Activated CD4-positive, alpha-beta memory T cell treated with anti-CD3 and anti-CD28 coated beads for 36 hours (primary cell): ENCODE measurements around the gene TTC28. TPM values are rescaled to one million over a fixed set of nuclear protein-coding genes. Genes with fewer than 3 reads are reported as not detected.

Experiments
- CTCF ChIA-PET: fragments of 350-600 bp; sonication (Branson Sonifier 250); formaldehyde crosslinking; loops from one replicate; lab custom pipeline; 2021; ENCODE audit warnings: antibody characterized with exemption, inconsistent platforms; lab: Charles Lee
- POLR2A ChIA-PET: fragments of 350-600 bp; sonication (Branson Sonifier 250); formaldehyde crosslinking; loops from one replicate; lab custom pipeline; 2021; ENCODE audit warnings: antibody characterized with exemption; lab: Charles Lee
- DNase-seq: peaks from one replicate; pipeline ENCODE4 v3.0.0-alpha.2; 2020
- H3K27ac Mint-ChIP-seq: one replicate; pipeline ENCODE4 v1.8.0; 2021; ENCODE audit warnings: mixed read lengths
- H3K27me3 Mint-ChIP-seq: one replicate; pipeline ENCODE4 v1.8.0; 2021; ENCODE audit warnings: mixed read lengths
- H3K36me3 Mint-ChIP-seq: one replicate; pipeline ENCODE4 v1.8.0; 2021; ENCODE audit warnings: mixed read lengths
- H3K4me1 Mint-ChIP-seq: one replicate; pipeline ENCODE4 v1.8.0; 2021; ENCODE audit warnings: low read depth, mixed read lengths
- H3K4me3 Mint-ChIP-seq: one replicate; pipeline ENCODE4 v1.8.0; 2021; ENCODE audit warnings: mild to moderate bottlenecking, mixed read lengths
- H3K9me3 Mint-ChIP-seq: one replicate; pipeline ENCODE4 v1.8.0; 2021; ENCODE audit warnings: mixed read lengths
- intact Hi-C: fragments of 100-400 bp; cut with micrococcal nuclease; formaldehyde crosslinking; loops from one replicate; pipeline ENCODE4 v1.15.1; 2023
- total RNA-seq, 2 experiments: library from RNA; stranded (reverse); gene quantifications; one replicate each; pipeline ENCODE4 v1.2.3, GENCODE V29; 2021

Gene TTC28
- total RNA-seq, 2 experiments from 2014 or later: 0.59 to 0.80 TPM

- DNase-seq: no peak
- ChIA-PET POLR2A (no interaction called here), CTCF (interaction anchor here (1.1 to 2.0 kb wide), 2 partner anchors 9 to 12 kb away, joined by 3 to 6 read pairs; no protein-coding TSS in a partner anchor)
- H3K27ac Mint-ChIP-seq: no peak overlapping the region
- peaks cover 2% of the 10 kb centered on the region for H3K27me3 Mint-ChIP-seq
- H3K4me1 Mint-ChIP-seq: no peaks in the 10 kb centered on the region
- H3K9me3 Mint-ChIP-seq: no peaks in the 10 kb centered on the region
- H3K4me3 Mint-ChIP-seq: no peak overlapping the region
- H3K36me3 Mint-ChIP-seq: no peaks in the 10 kb centered on the region
- intact Hi-C loops: loop anchor here (2.0 kb wide), 1 partner anchor 573 kb away; no protein-coding TSS in a partner anchor
Observed at GRCh38 chr22:28021998-28022660, 657.5 kb downstream of the TTC28 start.

GRCh38 chr22:28021116-28021997 lies 658.3 kb downstream of the TTC28 start:
- POLR2A ChIA-PET: no interaction called here
- Mint-ChIP-seq H3K27ac (no peak overlapping the region), H3K4me1 (no peaks in the 10 kb centered on the region), H3K9me3 (no peaks in the 10 kb centered on the region), H3K27me3 (peaks cover 2% of the 10 kb centered on the region), H3K4me3 (no peak overlapping the region), H3K36me3 (no peaks in the 10 kb centered on the region)
- DNase-seq: no peak
- CTCF ChIA-PET: interaction anchor here (1.1 to 3.2 kb wide), 5 partner anchors 13 to 574 kb away, joined by 4 to 19 read pairs (median 6); no protein-coding TSS in a partner anchor
- intact Hi-C loops: loop anchor here (2.0 kb wide), 1 partner anchor 573 kb away; no protein-coding TSS in a partner anchor

DNA sequence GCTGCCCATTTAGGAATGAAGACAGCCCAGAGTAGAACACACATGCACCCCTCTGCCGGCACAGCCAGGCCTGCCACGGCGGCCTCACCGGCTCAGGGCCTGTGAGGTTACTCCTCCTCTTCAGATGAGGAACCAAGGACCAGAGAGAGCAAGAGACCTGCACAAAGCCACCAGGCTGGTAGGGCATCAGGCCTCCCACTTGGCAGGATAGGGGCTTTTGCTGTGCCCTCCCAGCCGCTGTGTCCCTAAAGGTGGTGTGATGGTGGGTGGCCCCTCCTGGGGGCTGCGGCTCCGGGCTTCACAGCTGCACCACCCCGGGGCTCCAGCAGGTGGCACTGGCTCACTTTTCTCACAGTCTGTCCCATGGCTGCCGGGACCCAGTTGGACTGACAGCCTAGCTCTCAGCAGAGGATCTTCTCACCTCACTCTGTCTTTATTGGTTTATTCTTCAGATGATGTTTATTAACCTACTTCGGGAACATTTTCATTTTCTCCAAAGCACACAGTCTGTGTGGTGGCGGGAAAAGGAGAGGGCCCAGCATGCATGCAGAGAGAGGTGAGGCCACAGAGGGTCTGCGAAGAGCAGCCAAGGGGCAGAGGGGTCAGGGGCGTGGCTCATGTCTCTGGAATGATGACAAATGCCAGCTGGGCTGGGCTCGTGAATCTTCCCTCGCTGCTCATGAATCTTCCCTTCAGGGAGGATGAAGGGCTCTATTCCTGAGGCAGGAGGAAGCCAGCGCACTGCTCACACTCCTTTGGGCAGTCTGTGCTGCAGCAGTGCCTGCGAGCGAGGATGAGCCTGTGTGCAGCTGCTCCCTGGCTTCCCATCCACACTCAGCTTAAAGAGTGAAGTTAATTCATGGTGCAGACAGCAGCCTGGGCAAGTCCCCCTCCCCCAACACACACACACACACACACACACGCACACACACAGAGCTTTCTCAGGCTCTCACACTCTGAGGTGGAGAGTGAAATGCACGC lies 659.5 kb downstream of the TTC28 start:
- Mint-ChIP-seq H3K36me3 (no peaks in the 10 kb centered on the region), H3K27me3 (peaks cover 2% of the 10 kb centered on the region), H3K4me3 (no peak overlapping the region), H3K4me1 (no peaks in the 10 kb centered on the region), H3K9me3 (no peaks in the 10 kb centered on the region), H3K27ac (no peak overlapping the region)
- ChIA-PET CTCF (interaction anchor here (0.7 to 3.2 kb wide), 22 partner anchors 9 to 1021 kb away, joined by 3 to 19 read pairs (median 4); no protein-coding TSS in a partner anchor), POLR2A (no interaction called here)
- peak; percentile 71 for DNase-seq
- intact Hi-C loops: loop anchor here (2.0 kb wide), 1 partner anchor 575 kb away; no protein-coding TSS in a partner anchor

DNA sequence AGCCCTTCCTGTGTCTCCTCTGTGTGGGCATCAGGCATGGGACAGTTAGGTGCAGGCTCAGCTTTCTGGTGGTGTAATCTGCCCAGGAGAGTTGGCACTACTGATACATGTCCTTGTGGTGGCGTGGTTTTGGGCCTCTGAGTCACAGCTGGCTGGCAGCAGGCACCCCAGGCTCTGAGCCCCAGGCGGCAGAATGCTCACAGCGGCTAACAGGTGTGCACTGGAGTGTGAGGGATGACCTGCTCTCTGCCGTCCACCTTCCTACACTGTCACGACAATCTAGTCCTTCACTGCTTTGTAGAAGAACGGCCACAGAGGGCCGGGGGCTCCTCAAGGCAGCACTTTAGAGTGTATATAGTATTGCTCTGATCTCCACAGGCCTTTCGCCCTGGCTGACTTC lies 660.3 kb downstream of the TTC28 start:
- H3K4me3 Mint-ChIP-seq: no peak overlapping the region
- CTCF ChIA-PET: interaction anchor here (0.7 to 3.2 kb wide), 18 partner anchors 8 to 810 kb away, joined by 3 to 19 read pairs (median 4); no protein-coding TSS in a partner anchor
- H3K27ac Mint-ChIP-seq: no peak overlapping the region
- POLR2A ChIA-PET: no interaction called here
- intact Hi-C loops: no loop called here
- no peaks in the 10 kb centered on the region for H3K9me3 Mint-ChIP-seq
- H3K27me3 Mint-ChIP-seq: peaks cover 2% of the 10 kb centered on the region
- H3K36me3 Mint-ChIP-seq: no peaks in the 10 kb centered on the region
- peak; percentile 17 for DNase-seq
- no peaks in the 10 kb centered on the region for H3K4me1 Mint-ChIP-seq

- ChIA-PET POLR2A (no interaction called here), CTCF (interaction anchor here (1.0 to 3.2 kb wide), 6 partner anchors 9 to 424 kb away, joined by 3 to 16 read pairs (median 6); no protein-coding TSS in a partner anchor)
- no peaks in the 10 kb centered on the region for H3K36me3 Mint-ChIP-seq
- peaks cover 2% of the 10 kb centered on the region for H3K27me3 Mint-ChIP-seq
- no peaks in the 10 kb centered on the region for H3K9me3 Mint-ChIP-seq
- no peaks in the 10 kb centered on the region for H3K4me1 Mint-ChIP-seq
- intact Hi-C loops: no loop called here
- H3K4me3 Mint-ChIP-seq: no peak overlapping the region
- H3K27ac Mint-ChIP-seq: no peak overlapping the region
- DNase-seq: no peak
Observed at GRCh38 chr22:28018461-28018927, 661.1 kb downstream of the TTC28 start.

GRCh38 chr22:28017859-28018258 lies 661.8 kb downstream of the TTC28 start:
- intact Hi-C loops: no loop called here
- Mint-ChIP-seq H3K9me3 (no peaks in the 10 kb centered on the region), H3K4me3 (no peak overlapping the region), H3K27ac (no peak overlapping the region), H3K4me1 (no peaks in the 10 kb centered on the region), H3K27me3 (peaks cover 2% of the 10 kb centered on the region), H3K36me3 (no peaks in the 10 kb centered on the region)
- ChIA-PET CTCF (interaction anchor here (1.2 to 3.2 kb wide), 2 partner anchors 50 to 424 kb away, joined by 3 to 16 read pairs; no protein-coding TSS in a partner anchor), POLR2A (interaction anchor here (0.5 kb wide), 1 partner anchor 297 kb away, joined by 5 read pairs; no protein-coding TSS in a partner anchor)
- DNase-seq: no peak

DNA sequence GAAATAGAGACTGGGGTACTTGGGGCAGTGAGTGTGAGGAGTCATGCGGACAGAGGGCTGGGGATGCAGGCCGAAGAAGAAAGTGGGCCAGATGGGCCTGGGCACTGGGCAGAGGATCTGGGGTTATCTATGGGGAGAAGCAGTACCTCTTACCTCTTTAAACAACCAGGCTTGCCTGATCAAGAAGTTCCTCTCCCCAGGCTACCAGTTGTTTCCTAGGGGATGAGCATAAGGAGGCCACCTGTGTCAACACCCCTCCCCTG lies 662.2 kb downstream of the TTC28 start:
- Mint-ChIP-seq H3K36me3 (no peaks in the 10 kb centered on the region), H3K27me3 (peaks cover 2% of the 10 kb centered on the region), H3K4me1 (no peaks in the 10 kb centered on the region), H3K27ac (no peak overlapping the region), H3K9me3 (no peaks in the 10 kb centered on the region), H3K4me3 (no peak overlapping the region)
- DNase-seq: no peak
- POLR2A ChIA-PET: interaction anchor here (0.5 kb wide), 1 partner anchor 296 kb away, joined by 5 read pairs; no protein-coding TSS in a partner anchor
- intact Hi-C loops: no loop called here
- CTCF ChIA-PET: no interaction called here

DNA sequence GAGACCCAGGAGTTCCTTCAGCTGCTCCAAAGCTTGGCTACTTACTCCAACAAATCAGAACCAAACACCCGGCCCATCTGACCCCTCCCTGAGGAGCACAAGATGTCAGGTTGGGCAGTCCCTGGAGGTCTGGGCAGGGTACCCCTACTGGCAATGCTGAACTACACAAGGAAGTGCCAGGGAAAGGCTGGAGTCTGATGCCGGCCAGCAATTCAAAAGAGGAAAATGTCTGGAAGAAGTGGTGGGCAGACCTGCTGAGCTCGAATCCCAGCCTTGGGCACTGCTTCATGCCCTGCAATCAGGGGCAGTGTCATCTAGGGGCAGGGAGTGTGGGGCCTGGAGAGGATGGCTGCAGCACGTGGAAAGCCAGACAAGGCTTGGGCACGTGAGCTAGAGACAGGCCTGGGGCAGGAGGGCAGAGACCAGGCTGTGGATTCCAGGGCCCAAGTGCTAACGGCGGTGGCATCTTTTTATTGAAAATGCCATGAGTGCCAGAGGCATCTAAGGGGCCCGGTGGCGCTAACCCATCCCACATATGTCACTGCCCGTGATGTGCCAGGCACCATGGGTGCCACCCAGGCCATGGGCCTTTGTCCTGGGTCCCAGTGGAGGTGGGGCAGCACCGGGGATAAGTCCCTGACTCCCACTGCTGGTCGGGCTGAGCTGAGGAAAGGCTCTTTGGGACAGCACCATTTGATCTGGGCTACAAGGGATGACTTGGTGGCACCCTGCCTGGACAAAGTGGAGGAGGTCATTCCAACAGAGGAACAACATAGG lies 662.7 kb downstream of the TTC28 start:
- CTCF ChIA-PET: no interaction called here
- no peaks in the 10 kb centered on the region for H3K9me3 Mint-ChIP-seq
- H3K36me3 Mint-ChIP-seq: no peaks in the 10 kb centered on the region
- peaks cover 2% of the 10 kb centered on the region for H3K27me3 Mint-ChIP-seq
- intact Hi-C loops: no loop called here
- no peak overlapping the region for H3K27ac Mint-ChIP-seq
- POLR2A ChIA-PET: interaction anchor here (0.5 kb wide), 1 partner anchor 296 kb away, joined by 5 read pairs; no protein-coding TSS in a partner anchor
- no peaks in the 10 kb centered on the region for H3K4me1 Mint-ChIP-seq
- no peak for DNase-seq
- H3K4me3 Mint-ChIP-seq: no peak overlapping the region

DNA sequence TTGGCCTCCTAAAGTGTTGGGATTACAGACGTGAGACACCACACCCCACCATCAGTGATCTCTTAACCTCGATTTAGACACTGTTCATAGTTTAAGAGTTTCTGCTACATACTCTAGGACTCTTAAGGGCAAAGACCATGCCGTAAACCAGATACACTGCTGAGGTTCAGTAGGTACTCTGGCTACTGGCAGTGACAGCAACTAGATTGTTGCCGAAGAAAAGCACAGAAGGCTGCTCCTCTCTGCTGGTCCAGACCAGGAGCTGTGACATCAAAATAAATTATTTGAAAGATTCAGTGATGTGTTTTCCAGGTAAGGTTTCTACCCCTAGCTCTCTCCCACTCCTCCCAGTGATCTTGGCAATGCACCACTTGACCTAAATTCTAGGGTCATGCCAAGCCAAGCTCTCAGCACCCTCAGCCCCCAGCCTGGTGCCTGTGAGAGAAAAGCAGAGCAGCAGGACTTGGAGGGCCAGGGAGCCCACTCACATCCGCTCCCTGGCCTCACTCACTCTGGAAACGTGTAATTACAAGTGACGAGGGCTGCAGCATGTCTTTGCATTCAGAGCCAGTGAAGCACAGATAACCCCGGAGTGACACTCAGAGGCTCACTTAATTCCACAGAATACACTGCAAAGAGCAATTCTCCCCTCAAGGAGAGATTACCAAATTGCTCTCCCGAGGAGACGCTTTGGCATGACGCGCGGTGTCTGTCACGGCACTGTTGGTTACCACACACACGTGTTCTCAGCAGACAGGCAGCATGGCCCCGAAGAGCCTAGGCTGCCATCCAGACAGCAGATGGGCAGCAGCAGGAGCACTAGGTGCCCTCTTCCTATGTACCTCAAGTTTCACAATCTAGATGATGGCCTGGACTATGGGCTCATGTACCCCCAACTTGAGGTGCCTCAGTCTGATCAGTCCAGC lies 663.7 kb downstream of the TTC28 start:
- Mint-ChIP-seq H3K9me3 (no peaks in the 10 kb centered on the region), H3K4me1 (no peaks in the 10 kb centered on the region), H3K27me3 (peaks cover 2% of the 10 kb centered on the region), H3K36me3 (no peaks in the 10 kb centered on the region), H3K27ac (no peak overlapping the region), H3K4me3 (no peak overlapping the region)
- ChIA-PET POLR2A (no interaction called here), CTCF (interaction anchor here (0.9 to 2.3 kb wide), 2 partner anchors 130 to 427 kb away, joined by 3 to 7 read pairs; no protein-coding TSS in a partner anchor)
- no peak for DNase-seq
- intact Hi-C loops: no loop called here

DNA sequence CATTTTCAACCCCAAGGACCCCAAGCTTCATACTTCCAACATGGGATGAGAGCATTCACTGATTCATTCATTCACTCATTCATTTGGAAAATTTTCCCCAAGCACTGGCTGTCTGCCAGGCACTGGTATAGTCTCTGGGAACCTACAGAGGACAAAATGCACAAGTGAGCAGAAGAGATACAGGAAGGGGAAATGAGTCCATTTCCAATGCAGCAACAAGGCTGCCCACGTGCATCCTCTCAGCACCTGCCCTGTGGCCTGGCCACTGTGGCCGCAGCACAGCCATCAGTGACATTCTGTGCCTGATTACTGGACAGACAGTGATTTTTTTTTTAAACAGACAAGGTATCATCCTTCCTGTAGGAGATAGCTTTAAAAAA lies 664.6 kb downstream of the TTC28 start:
- ChIA-PET CTCF (interaction anchor here (0.8 to 2.3 kb wide), 2 partner anchors 129 to 197 kb away, joined by 3 to 7 read pairs; no protein-coding TSS in a partner anchor), POLR2A (no interaction called here)
- no peaks in the 10 kb centered on the region for H3K9me3 Mint-ChIP-seq
- H3K4me3 Mint-ChIP-seq: no peak overlapping the region
- no peak overlapping the region for H3K27ac Mint-ChIP-seq
- H3K36me3 Mint-ChIP-seq: no peaks in the 10 kb centered on the region
- H3K27me3 Mint-ChIP-seq: no peaks in the 10 kb centered on the region
- H3K4me1 Mint-ChIP-seq: no peaks in the 10 kb centered on the region
- DNase-seq: no peak
- intact Hi-C loops: no loop called here
